HG02571 (cell line): ENCODE results near the gene RAP2A.

ENCODE experiments used
- ATAC-seq: cut with Tn5 transposase; IDR thresholded peaks from one replicate; pipeline ENCODE4 v1.9.1; 2021; ENCODE audit warnings: mild to moderate bottlenecking, moderate library complexity; ENCODE audit not compliant: unreplicated experiment

The RAP2A gene

GRCh38 chr13:97446448-97446847, 12.5 kb downstream of the RAP2A start:
- no peak for ATAC-seq

- ATAC-seq, result no peak
These were observed 14.7 kb downstream of the RAP2A start for GRCh38 chr13:97448503-97449251.

GRCh38 chr13:97454699-97455098, 20.7 kb downstream of the RAP2A start:
- no peak for ATAC-seq

GRCh38 chr13:97456047-97456446, 22.1 kb downstream of the RAP2A start:
- ATAC-seq, result no peak

GRCh38 chr13:97459215-97459777, 25.3 kb downstream of the RAP2A start:
- peak; percentile 31 for ATAC-seq

- ATAC-seq, result peak; percentile 96
These were observed 26.2 kb downstream of the RAP2A start for GRCh38 chr13:97460004-97460775.

GRCh38 chr13:97460853-97461252, 26.9 kb downstream of the RAP2A start:
- ATAC-seq, result no peak

GRCh38 chr13:97464561-97464960, 30.6 kb downstream of the RAP2A start:
- no peak for ATAC-seq

- ATAC-seq, result no peak
These were observed 32.8 kb downstream of the RAP2A start for GRCh38 chr13:97466722-97467121.

GRCh38 chr13:97468331-97468730, 34.4 kb downstream of the RAP2A start:
- no peak for ATAC-seq

- no peak for ATAC-seq
These were observed 37.7 kb downstream of the RAP2A start for GRCh38 chr13:97471711-97472110.

GRCh38 chr13:97474349-97474980, 40.5 kb downstream of the RAP2A start:
- ATAC-seq, result no peak

- no peak for ATAC-seq
These were observed 41.0 kb downstream of the RAP2A start for GRCh38 chr13:97475011-97475410.

GRCh38 chr13:97477844-97478243, 43.9 kb downstream of the RAP2A start:
- ATAC-seq, result no peak

- ATAC-seq, result no peak
These were observed 44.3 kb downstream of the RAP2A start for GRCh38 chr13:97478247-97478646.

GRCh38 chr13:97483465-97483864, 49.5 kb downstream of the RAP2A start:
- ATAC-seq, result no peak

- no peak for ATAC-seq
These were observed 50.3 kb downstream of the RAP2A start for GRCh38 chr13:97484301-97484700.

GRCh38 chr13:97485320-97485719, 51.4 kb downstream of the RAP2A start:
- ATAC-seq, result no peak

GRCh38 chr13:97490702-97491307, 56.8 kb downstream of the RAP2A start:
- no peak for ATAC-seq

GRCh38 chr13:97491452-97491851, 57.5 kb downstream of the RAP2A start:
- no peak for ATAC-seq

- ATAC-seq, result no peak
These were observed 58.3 kb downstream of the RAP2A start for GRCh38 chr13:97492257-97492656.
